Spleen (tissue), 11 donors: Measurements from ENCODE around the gene IL1R2. TPM values are rescaled to one million over a fixed set of nuclear protein-coding genes. Genes with fewer than 3 reads are reported as not detected.

Experiments used
- DNase-seq: peaks from one replicate; pipeline ENCODE4 v3.0.0-alpha.2; 2020
- H3K27ac ChIP-seq, 8 donors: fragments of 200-600 bp; sonication (generic) in 7 of 8; 1 replicate in 4 of 8; 2 replicates in 4 of 8; pipeline versions ENCODE4 v1.5.0 to v1.8.0; 2016 to 2021; ENCODE audit warnings: inconsistent platforms in 4 of 8, mild to moderate bottlenecking in 4 of 8, moderate library complexity in 1 of 8
- H3K27me3 ChIP-seq, 7 donors: fragments of 200-600 bp; sonication (generic) in 6 of 7; replicated peaks in 1 of 7; 1 replicate in 4 of 7; 2 replicates in 3 of 7; pipeline versions ENCODE4 v1.5.0 to v1.8.0; 2016 to 2021; ENCODE audit warnings: inconsistent platforms in 3 of 7, mild to moderate bottlenecking in 1 of 7
- H3K36me3 ChIP-seq, 6 donors: fragments of 200-600 bp; sonication (generic) in 5 of 6; 1 replicate in 4 of 6; 2 replicates in 2 of 6; pipeline versions ENCODE4 v1.5.0 to v1.8.0; 2016 to 2021; ENCODE audit warnings: inconsistent platforms in 2 of 6
- H3K4me1 ChIP-seq, 6 donors: fragments of 200-600 bp; sonication (generic) in 5 of 6; 1 replicate in 3 of 6; 2 replicates in 3 of 6; pipeline versions ENCODE4 v1.5.0 to v1.8.0; 2016 to 2021; ENCODE audit warnings: inconsistent platforms in 3 of 6
- H3K4me3 ChIP-seq, 8 donors: fragments of 200-600 bp; sonication (generic) in 7 of 8; 1 replicate in 4 of 8; 2 replicates in 4 of 8; pipeline versions ENCODE4 v1.5.0 to v1.8.0; 2016 to 2021; ENCODE audit warnings: inconsistent platforms in 4 of 8, mild to moderate bottlenecking in 4 of 8, moderate library complexity in 2 of 8
- H3K9me3 ChIP-seq, 8 donors: fragments of 200-600 bp; sonication (generic) in 7 of 8; 1 replicate in 4 of 8; 2 replicates in 4 of 8; pipeline versions ENCODE4 v1.5.0 to v1.8.0; 2016 to 2021; ENCODE audit warnings: inconsistent platforms in 4 of 8
- POLR2A ChIP-seq, 3 donors: fragments of 450-650 bp; IDR thresholded peaks; one replicate each; pipeline ENCODE4 v1.5.1; 2017; ENCODE audit warnings: antibody characterized with exemption in 3 of 3, mild to moderate bottlenecking in 1 of 3
- POLR2AphosphoS5 ChIP-seq, 3 donors: sonication (generic); formaldehyde crosslinking; IDR thresholded peaks; one replicate each; pipeline ENCODE4 v1.5.1; 2017; ENCODE audit warnings: antibody characterized with exemption in 3 of 3
- WGBS, 5 donors: extraction: QIAGEN DNeasy Blood & Tissue Kit in 3 of 5; methylation state at CpG; one replicate each; pipeline versions ENCODE4 v1.1.5 to v1.1.7; 2013 to 2018; 5-methylcytosine and 5-hydroxymethylcytosine counted together
- intact Hi-C: fragments of 100-400 bp; cut with DNase I; formaldehyde crosslinking; loops from one replicate; pipeline ENCODE4 v1.15.0; 2023; ENCODE audit warnings: low total_unique reads
- polyA plus RNA-seq, 3 donors: library from polyadenylated mRNA; stranded (reverse); fragments of 200-250 nt; gene quantifications; one replicate each; pipeline ENCODE4 v1.2.1, GENCODE V29; 2013
- total RNA-seq, 7 donors: library from RNA; depleted of rRNA in 3 of 7; stranded (reverse); fragments of >200 nt in 3 of 7; fragmentation: NEBNext Ultra II Directional in 4 of 7; extraction: Animal tissue kit (Norgen Biotek cat#: 25700) in 4 of 7; gene quantifications; one replicate each; pipeline versions ENCODE4 v1.1.0 to v1.2.1, GENCODE V29; 2016 to 2021
- TF ChIP-seq, protein P1 (sequence below), 11 experiments: fragments of 200-600 bp in 7 of 11; fragments of 450-650 bp in 4 of 11; sonication (generic) in 4 of 11; IDR thresholded peaks in 8 of 11; conservative IDR thresholded peaks in 3 of 11; 1 replicate in 7 of 11; 2 replicates in 4 of 11; pipeline versions ENCODE4 v1.4.0 to v1.8.0; 2016 to 2021; ENCODE audit warnings: antibody characterized with exemption in 11 of 11, inconsistent platforms in 4 of 11, mild to moderate bottlenecking in 1 of 11
- donor health status: healthy with polysubstance abuse.
- donor health status: DM: no; HTN: no; CAD: no; lungs with moderate emphysema.
- donor health status: DM: no; HTN: no; CAD: no.
- donor health status: Bipolar disorder and iron deficiency.
- donor health status: healthy.
- donor health status: DM: no; HTN: no; CAD: no.
- donor health status: DM: yes; HTN: yes; CAD: no.

The IL1R2 gene
- total and polyA plus RNA-seq, 10 donors = 20.1 to 607 (median 116) TPM

DNA sequence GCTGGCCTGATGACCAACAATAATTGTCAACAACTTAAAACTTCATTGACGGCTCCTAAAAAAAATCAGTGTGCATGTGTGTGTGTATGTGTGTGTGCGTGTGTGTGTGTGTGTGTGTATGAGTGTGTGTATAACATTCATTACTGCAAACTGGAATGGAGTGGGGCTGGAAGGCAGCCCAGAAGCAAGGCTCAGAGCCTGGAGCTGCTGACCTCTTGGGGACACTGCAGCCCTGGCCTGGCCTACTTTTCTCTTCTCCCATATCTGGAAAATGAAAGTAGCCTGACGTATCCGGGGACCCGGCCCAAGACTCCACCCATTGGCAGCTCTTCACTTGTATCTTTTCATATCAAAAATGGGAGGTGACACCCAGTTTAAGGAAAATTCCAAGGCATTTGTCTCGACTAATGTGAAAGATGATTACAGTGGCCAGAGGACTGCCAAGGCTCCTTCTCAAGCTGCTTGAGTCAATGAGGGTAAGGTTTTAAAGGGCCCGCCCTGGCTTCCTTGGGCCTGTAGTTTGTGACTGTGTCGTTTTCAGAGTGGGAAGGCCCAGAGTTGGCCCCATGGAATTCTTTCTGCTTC is 78.4 kb downstream of the IL1R2 start:
- peaks cover 0 to 60% (median 0%) of the 10 kb centered on the region in 7 donors for H3K27me3 ChIP-seq
- H3K9me3 ChIP-seq = no peaks in the 10 kb centered on the region
- 59 to 83% (median 75%) methylated on average over 8 of the region's 8 CpGs for WGBS, 5 donors
- intact Hi-C loops = no loop called here
- DNase-seq = no peak
- H3K27ac ChIP-seq = peak overlapping the region in 6 of 8 donors; percentile 47 to 75 (median 56)
- peaks cover 2 to 30% (median 13%) of the 10 kb centered on the region in 6 donors for H3K4me1 ChIP-seq
- peak in 2 of 3 donors; percentile 30 to 43 for TF ChIP-seq POLR2AphosphoS5 (IDR thresholded peaks at IDR 0.05)
- TF ChIP-seq, protein P1, sequence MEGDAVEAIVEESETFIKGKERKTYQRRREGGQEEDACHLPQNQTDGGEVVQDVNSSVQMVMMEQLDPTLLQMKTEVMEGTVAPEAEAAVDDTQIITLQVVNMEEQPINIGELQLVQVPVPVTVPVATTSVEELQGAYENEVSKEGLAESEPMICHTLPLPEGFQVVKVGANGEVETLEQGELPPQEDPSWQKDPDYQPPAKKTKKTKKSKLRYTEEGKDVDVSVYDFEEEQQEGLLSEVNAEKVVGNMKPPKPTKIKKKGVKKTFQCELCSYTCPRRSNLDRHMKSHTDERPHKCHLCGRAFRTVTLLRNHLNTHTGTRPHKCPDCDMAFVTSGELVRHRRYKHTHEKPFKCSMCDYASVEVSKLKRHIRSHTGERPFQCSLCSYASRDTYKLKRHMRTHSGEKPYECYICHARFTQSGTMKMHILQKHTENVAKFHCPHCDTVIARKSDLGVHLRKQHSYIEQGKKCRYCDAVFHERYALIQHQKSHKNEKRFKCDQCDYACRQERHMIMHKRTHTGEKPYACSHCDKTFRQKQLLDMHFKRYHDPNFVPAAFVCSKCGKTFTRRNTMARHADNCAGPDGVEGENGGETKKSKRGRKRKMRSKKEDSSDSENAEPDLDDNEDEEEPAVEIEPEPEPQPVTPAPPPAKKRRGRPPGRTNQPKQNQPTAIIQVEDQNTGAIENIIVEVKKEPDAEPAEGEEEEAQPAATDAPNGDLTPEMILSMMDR (IDR thresholded peaks at IDR 0.05 in 8 of 11, conservative IDR thresholded peaks at IDR 0.05 in 3 of 11) = no peak
- H3K36me3 ChIP-seq = peaks cover 0 to 9% (median 0%) of the 10 kb centered on the region in 6 donors
- H3K4me3 ChIP-seq = no peak overlapping the region

DNA sequence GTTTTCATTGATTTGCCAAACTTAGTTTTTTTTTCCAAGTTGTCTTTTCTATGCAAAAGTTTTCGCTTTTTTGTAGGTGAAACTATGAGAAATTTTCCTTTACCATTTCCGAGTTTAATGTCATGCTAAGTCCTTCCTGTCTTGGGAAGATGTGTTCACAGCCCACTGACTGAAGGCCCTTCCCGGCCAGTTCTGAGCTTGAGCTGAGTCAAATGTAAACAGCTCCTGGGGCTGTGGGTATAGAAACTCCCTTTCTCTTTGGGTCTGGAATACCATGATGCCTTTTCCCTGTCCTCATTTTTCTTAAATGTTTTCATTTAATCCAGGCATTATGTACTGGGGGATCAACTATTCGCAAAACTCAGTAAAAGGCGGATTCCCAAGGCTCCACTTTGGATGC is 81.0 kb downstream of the IL1R2 start:
- Histone ChIP-seq H3K27me3 (peaks cover 0 to 49% (median 0%) of the 10 kb centered on the region in 7 donors), H3K9me3 (no peaks in the 10 kb centered on the region), H3K4me1 (peaks cover 0 to 19% (median 6%) of the 10 kb centered on the region in 6 donors), H3K4me3 (no peak overlapping the region), H3K36me3 (peaks cover 0 to 9% (median 0%) of the 10 kb centered on the region in 6 donors), H3K27ac (no peak overlapping the region)
- TF ChIP-seq POLR2AphosphoS5 (IDR thresholded peaks at IDR 0.05) (no peak), POLR2A (IDR thresholded peaks at IDR 0.05) (no peak)
- TF ChIP-seq, protein P1 (IDR thresholded peaks at IDR 0.05 in 8 of 11, conservative IDR thresholded peaks at IDR 0.05 in 3 of 11) = no peak
- WGBS, 5 donors = 88 to 97% (median 94%) methylated on average over 5 of the region's 5 CpGs
- DNase-seq = no peak
- intact Hi-C loops = no loop called here

DNA sequence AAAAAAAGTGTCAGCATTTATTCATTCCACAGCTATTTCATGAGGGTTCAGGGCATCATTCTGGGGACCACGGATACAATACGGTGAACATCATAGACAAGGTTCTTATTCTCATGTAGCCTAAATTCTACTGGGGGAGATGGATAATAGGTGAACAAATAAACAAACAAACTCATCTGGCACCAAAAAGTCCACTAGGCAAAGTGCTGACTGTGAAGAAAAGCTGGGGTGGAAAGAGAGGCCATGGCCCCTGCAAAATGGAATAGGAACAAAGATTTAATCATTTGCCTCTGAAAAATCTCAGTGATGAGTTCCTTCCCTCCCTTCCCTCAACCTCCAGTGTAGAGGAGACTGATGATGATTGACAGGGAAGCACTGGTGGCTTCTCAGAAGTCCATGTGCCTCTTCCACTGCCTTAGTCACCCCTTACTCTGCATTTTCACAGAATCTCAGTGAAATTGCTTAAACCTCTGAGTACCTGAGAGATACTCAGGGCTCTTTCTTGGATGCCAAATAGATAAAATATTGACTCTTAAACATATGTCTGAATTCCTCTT is 81.5 kb downstream of the IL1R2 start:
- Histone ChIP-seq H3K27ac (no peak overlapping the region), H3K36me3 (peaks cover 0 to 9% (median 0%) of the 10 kb centered on the region in 6 donors), H3K27me3 (peaks cover 0 to 49% (median 0%) of the 10 kb centered on the region in 7 donors), H3K9me3 (no peaks in the 10 kb centered on the region), H3K4me3 (no peak overlapping the region), H3K4me1 (peaks cover 0 to 19% (median 6%) of the 10 kb centered on the region in 6 donors)
- 97 to 99% (median 98%) methylated on average over 2 of the region's 2 CpGs for WGBS, 5 donors
- TF ChIP-seq POLR2A (IDR thresholded peaks at IDR 0.05) (no peak), POLR2AphosphoS5 (IDR thresholded peaks at IDR 0.05) (no peak)
- TF ChIP-seq, protein P1 (IDR thresholded peaks at IDR 0.05 in 8 of 11, conservative IDR thresholded peaks at IDR 0.05 in 3 of 11) = no peak
- intact Hi-C loops = no loop called here
- DNase-seq = no peak

DNA sequence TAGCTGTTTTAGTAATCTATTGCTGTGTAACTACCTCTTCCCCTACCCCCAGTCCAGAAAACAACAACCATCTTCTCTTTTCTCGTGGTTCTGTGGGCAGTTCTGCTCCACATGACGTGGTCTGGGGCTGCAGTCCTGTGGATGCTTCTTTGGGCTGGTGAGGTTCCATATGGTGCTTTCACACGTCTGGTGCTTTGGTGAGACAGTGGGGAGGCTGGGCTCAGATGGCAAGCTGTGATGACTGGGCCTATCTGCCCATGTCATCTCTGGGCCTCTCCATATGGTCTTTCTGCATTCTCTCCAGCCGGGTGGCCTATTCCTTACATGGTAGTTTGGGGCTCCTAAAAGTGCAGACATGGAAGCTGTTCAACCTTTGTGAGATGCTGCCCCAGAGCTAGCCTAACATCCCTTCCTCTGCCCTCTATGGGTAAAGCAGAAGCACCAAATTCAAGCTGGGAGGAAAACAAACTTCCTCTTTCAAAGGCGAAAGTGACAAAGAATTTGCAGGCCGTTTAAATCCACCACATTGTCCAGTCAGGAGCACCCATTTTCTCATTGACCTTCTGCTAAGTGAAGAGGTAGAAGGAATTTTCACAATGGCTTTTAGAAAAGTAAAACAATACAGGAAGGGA is 82.5 kb downstream of the IL1R2 start:
- Histone ChIP-seq H3K27ac (peak overlapping the region in 3 of 8 donors; percentile 17 to 46 (median 23)), H3K4me1 (peaks cover 0 to 14% (median 6%) of the 10 kb centered on the region in 6 donors), H3K36me3 (peaks cover 0 to 6% (median 0%) of the 10 kb centered on the region in 6 donors), H3K4me3 (no peak overlapping the region), H3K27me3 (peaks cover 0 to 45% (median 0%) of the 10 kb centered on the region in 7 donors), H3K9me3 (no peaks in the 10 kb centered on the region)
- WGBS, 5 donors = 39 to 48% (median 44%) methylated on average over 6 of the region's 6 CpGs
- intact Hi-C loops = no loop called here
- TF ChIP-seq, protein P1 (IDR thresholded peaks at IDR 0.05 in 8 of 11, conservative IDR thresholded peaks at IDR 0.05 in 3 of 11) = peak in 2 of 11 experiments; percentile 19 to 38
- TF ChIP-seq POLR2AphosphoS5 (IDR thresholded peaks at IDR 0.05) (no peak), POLR2A (IDR thresholded peaks at IDR 0.05) (no peak)
- DNase-seq = no peak
